Fibroblast of mammary gland (primary cell): Measurements from ENCODE around the gene RASGRP2.
A peak's percentile ranks its signal among the peaks of the same experiment; 100 is the strongest.

Experiments
- DNase-seq: peaks from one replicate; pipeline ENCODE4 v3.0.0-alpha.2; 2010; ENCODE audit warnings: low read depth
- H3K4me3 ChIP-seq: 2 replicates; pipeline ENCODE4 v1.5.1; 2011; ENCODE audit warnings: low read depth, mild to moderate bottlenecking, low read length, moderate library complexity; ENCODE audit not compliant: control insufficient read depth
- CTCF ChIP-seq: conservative IDR thresholded peaks from 2 replicates; pipeline ENCODE4 v1.5.1; 2011; ENCODE audit warnings: low read depth, low read length, inconsistent platforms; ENCODE audit not compliant: control insufficient read depth, insufficient read depth

RASGRP2 gene

GRCh38 chr11:64778223-64778472, 34.2 kb upstream of the RASGRP2 start:
- TF ChIP-seq CTCF: no peak
- DNase-seq: no peak
- peak overlapping the region; percentile 63 for H3K4me3 ChIP-seq

GRCh38 chr11:64777449-64778222, 33.7 kb upstream of the RASGRP2 start:
- H3K4me3 ChIP-seq: peak overlapping the region; percentile 93
- peak; percentile 75 for DNase-seq
- TF ChIP-seq CTCF: no peak

GRCh38 chr11:64776875-64777274, 32.9 kb upstream of the RASGRP2 start:
- no peak for DNase-seq
- peak overlapping the region; percentile 93 for H3K4me3 ChIP-seq
- no peak for TF ChIP-seq CTCF

GRCh38 chr11:64776425-64776824, 32.5 kb upstream of the RASGRP2 start:
- peak overlapping the region; percentile 93 for H3K4me3 ChIP-seq
- no peak for DNase-seq
- no peak for TF ChIP-seq CTCF

- no peak for DNase-seq
- H3K4me3 ChIP-seq: no peak overlapping the region
- TF ChIP-seq CTCF: no peak
These were observed 30.2 kb upstream of the RASGRP2 start for GRCh38 chr11:64774144-64774543.

GRCh38 chr11:64772303-64773018, 28.5 kb upstream of the RASGRP2 start:
- H3K4me3 ChIP-seq: no peak overlapping the region
- no peak for DNase-seq
- TF ChIP-seq CTCF: no peak

- no peak for TF ChIP-seq CTCF
- no peak overlapping the region for H3K4me3 ChIP-seq
- no peak for DNase-seq
These were observed 27.9 kb upstream of the RASGRP2 start for GRCh38 chr11:64771861-64772260.
